K562 (cell line): ENCODE measurements around the gene ST7.

Experiments used
- EP300 ChIP-seq: IDR thresholded peaks from 2 replicates; pipeline ENCODE4 v1.6.1; 2012; ENCODE audit warnings: low read length, improper control_type of control experiment
- YY1 ChIP-seq, 3 experiments: IDR thresholded peaks; 2 replicates each; pipeline ENCODE4 v1.6.1; 2011; ENCODE audit warnings: low read length in 2 of 3, mild to moderate bottlenecking in 2 of 3, moderate library complexity in 2 of 3, borderline replicate concordance in 1 of 3, control low read depth in 1 of 3, low read depth in 1 of 3; ENCODE audit not compliant: insufficient read depth in 3 of 3, insufficient replicate concordance in 2 of 3, control insufficient read depth in 1 of 3, insufficient read length in 1 of 3; ENCODE audit errors: extremely low read depth in 1 of 3
- ZNF232 ChIP-seq: sonication (generic); formaldehyde crosslinking; IDR thresholded peaks from 2 replicates; pipeline ENCODE4 v1.8.0; 2022; ENCODE audit warnings: mild to moderate bottlenecking, missing genetic modification reagents
- TF ChIP-seq, protein P1 (sequence below), 2 experiments: fragments of 450-650 bp in 1 of 2; sonication (generic) in 1 of 2; formaldehyde crosslinking in 1 of 2; IDR thresholded peaks; 2 replicates each; pipeline versions ENCODE4 v1.7.1 to v1.9.0; 2016 to 2022; ENCODE audit warnings: inconsistent platforms in 1 of 2, mild to moderate bottlenecking in 1 of 2, missing genetic modification reagents in 1 of 2

DNA sequence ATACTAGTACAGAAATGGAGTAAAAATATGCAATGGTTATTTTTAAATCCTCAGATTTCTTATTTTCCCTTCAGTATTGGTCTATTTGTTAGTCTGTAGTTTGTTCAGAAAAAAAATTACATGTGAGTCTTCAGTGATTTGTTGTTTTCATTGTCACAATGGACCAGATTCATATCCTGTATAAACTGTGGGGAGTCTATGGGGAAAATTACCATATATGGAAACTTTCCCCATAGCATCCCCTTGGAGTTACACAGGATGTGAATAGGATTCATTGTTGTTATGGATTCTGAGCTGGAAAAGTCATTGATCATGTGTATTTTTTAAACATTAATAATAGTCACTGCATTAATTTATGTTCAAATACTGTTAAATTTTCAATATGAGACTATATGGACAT is 72.6 kb downstream of the ST7 start:
- TF ChIP-seq, protein P1, sequence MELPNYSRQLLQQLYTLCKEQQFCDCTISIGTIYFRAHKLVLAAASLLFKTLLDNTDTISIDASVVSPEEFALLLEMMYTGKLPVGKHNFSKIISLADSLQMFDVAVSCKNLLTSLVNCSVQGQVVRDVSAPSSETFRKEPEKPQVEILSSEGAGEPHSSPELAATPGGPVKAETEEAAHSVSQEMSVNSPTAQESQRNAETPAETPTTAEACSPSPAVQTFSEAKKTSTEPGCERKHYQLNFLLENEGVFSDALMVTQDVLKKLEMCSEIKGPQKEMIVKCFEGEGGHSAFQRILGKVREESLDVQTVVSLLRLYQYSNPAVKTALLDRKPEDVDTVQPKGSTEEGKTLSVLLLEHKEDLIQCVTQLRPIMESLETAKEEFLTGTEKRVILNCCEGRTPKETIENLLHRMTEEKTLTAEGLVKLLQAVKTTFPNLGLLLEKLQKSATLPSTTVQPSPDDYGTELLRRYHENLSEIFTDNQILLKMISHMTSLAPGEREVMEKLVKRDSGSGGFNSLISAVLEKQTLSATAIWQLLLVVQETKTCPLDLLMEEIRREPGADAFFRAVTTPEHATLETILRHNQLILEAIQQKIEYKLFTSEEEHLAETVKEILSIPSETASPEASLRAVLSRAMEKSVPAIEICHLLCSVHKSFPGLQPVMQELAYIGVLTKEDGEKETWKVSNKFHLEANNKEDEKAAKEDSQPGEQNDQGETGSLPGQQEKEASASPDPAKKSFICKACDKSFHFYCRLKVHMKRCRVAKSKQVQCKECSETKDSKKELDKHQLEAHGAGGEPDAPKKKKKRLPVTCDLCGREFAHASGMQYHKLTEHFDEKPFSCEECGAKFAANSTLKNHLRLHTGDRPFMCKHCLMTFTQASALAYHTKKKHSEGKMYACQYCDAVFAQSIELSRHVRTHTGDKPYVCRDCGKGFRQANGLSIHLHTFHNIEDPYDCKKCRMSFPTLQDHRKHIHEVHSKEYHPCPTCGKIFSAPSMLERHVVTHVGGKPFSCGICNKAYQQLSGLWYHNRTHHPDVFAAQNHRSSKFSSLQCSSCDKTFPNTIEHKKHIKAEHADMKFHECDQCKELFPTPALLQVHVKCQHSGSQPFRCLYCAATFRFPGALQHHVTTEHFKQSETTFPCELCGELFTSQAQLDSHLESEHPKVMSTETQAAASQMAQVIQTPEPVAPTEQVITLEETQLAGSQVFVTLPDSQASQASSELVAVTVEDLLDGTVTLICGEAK (IDR thresholded peaks at IDR 0.05): no peak
- TF ChIP-seq, protein P1 (CRISPR knock-in tag; IDR thresholded peaks at IDR 0.05): no peak
- no peak for TF ChIP-seq ZNF232 (CRISPR knock-in tag)
- no peak for TF ChIP-seq EP300
- TF ChIP-seq YY1 (IDR thresholded peaks at IDR 0.05; ENCODE audit: borderline replicate concordance in 1 of 3, control insufficient read depth in 1 of 3, extremely low read depth in 1 of 3, insufficient read depth in 3 of 3, insufficient read length in 1 of 3, insufficient replicate concordance in 2 of 3, low read depth in 1 of 3, low read length in 2 of 3): no peak
